ENCODE data around the gene LRRIQ4.

LRRIQ4 gene

DNA sequence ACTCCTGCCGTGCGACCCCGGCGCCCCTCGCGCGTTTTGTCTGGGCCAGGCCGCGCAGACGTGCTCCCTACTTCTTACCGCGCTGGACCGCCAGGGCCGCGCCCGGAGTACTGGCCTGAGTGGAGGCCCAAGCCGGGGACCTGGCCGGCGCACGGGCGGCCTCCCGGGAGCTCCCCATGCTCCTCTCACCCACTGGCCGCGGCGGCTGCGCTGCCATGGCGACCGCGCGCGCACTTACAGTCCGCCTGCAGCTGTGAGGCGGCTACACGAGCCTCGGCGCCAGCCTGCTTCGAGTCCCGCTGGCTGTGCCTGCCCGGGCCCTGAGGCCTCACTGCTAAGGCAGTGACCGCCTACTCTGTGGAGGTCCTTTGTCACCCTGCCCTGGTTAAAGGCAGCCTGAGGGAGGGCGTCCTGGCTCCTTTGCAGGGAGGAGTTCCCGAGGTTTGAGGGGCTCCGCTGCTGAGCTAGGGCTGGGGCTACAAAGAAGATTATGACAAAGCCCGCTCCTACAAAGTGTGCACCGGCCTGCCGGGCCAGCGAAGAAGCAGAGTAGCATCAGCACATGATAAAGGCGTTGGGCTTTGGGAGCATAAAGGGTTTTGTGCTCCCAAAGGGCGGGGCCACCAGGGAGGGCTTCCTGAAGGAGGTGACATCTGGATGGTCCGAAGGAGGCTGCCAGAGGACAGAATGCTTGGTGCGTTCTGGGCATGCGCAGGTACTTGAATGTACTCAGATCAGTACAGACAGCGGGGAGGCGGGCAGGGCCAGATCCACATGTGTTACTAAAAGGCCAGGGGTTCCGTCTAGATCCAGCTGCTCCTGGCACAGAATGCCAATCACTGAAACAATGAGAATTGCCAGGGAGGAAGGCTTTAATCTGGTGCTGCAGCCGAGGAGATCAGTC lies at the start of gene LRRIQ4, which contains the start of gene LRRC34:
LRRIQ4 (plus strand) TSS at position 539 of the 904 bp plus-strand sequence. CDS start 9,052 bp downstream, outside the sequence.
LRRC34 (minus strand) TSS at position 573 of the 904 bp plus-strand sequence; CDS start at position 217, 356 bp downstream.
- peak within 1 kb of the TSS; percentile 65 for H3K4me3 ChIP-seq (ENCODE audit: low read depth, low read length)

GRCh38 chr3:169764312-169764881 lies 48.3 kb upstream of the LRRIQ4 start:
- H3K4me3 ChIP-seq (ENCODE audit: low read depth, low read length), result peak overlapping the region; percentile 66

- peak within 1 kb of the TSS; percentile 66 for H3K4me3 ChIP-seq (ENCODE audit: low read depth, low read length)
These were observed 47.6 kb upstream of the LRRIQ4 start, which contains the start of gene TERC for GRCh38 chr3:169764882-169765612. TERC (minus strand) TSS chr3:169765060.

- H3K4me3 ChIP-seq (ENCODE audit: low read depth, low read length), result peak within 1 kb of the TSS; percentile 51
These were observed 43.1 kb upstream of the LRRIQ4 start, which contains the start of gene ACTRT3 for GRCh38 chr3:169769287-169770181. ACTRT3 (minus strand) TSS chr3:169769561; CDS start chr3:169769520, 41 bp downstream.

DNA sequence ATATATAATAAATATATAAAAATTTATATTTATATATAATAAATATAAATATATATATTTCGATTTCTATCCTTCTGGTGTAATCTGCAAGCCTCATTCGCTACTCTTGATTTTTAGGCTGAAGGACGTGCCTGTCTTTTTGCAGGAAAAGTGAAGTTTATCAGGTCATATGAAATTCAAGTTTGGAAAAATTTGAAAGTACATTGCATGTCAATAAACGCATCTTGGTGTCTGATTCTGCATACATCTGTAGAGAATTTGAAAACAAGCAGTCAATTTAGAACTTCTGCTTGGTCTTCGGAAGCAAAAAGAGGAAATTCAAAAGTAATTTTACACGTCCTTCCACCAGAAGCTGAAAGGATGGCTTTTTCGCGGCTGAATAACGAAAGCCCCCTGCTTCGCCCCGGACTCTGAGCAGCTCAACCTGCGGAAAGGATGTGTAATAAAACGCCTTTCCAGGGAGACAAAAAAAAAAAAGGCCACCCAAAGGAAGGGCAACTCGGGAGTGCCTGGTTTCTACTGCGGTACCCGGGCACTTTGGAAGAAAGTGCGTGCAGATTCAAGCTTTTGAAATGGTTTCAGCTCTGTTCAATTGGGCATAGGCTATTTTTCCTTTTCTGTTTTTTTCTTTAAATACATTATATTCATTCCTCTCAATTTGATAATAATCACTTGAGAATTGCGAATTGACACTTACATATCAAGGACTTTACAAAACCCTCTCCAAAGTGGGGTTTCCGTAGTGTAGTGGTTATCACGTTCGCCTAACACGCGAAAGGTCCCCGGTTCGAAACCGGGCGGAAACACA lies 41.0 kb upstream of the LRRIQ4 start:
- H3K4me3 ChIP-seq (ENCODE audit: low read depth, low read length), result peak overlapping the region; percentile 95

GRCh38 chr3:169772305-169772896 lies 40.3 kb upstream of the LRRIQ4 start:
- H3K4me3 ChIP-seq (ENCODE audit: low read depth, low read length), result peak overlapping the region; percentile 95

DNA sequence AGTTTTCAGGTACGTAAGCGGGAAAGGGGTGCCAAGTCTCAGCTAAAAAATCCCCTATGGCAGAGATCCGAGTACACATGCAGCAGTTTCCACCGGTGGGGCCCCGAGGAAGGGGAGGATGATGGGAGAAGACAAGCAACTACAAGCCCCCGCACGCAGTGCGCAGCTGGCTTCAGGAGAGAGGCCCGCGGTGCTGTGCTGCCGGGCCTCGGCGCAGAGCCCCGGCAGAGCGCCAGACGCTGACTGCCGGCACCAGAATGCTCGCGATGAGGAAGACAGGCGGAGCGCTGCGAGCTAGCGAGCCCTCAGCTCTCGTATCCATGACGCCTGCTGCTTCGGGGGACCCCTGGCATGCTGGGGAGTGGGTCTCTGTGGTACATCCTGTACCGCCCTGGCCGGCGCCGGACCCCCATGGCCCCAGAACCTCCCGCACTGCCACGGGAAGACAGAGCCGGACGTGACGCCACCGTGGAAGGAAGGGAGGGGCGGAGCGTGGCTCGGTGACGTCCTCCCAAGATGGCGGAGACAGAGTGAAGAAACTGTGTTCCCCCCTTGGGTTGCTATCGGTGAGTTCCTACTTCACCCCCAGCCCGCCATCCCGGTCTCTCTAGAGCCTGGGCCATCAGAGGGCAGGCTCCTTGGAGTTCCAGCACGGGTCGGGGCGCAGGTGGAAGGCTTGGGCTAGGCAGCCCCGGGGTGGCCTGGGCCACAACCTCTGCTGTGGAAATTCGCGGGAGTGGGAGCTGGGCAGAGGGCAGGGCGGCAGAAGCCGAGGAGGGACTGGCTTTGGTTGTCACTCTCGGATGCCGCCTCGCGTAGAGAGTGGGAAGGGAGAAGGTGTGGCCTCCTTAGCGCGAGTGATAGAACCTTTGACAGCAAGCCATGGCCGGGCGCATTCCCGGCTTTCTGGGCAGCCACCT lies 39.5 kb upstream of the LRRIQ4 start, which contains the start of gene MYNN:
MYNN (plus strand) TSS at position 500 of the 920 bp plus-strand sequence. CDS start 900 bp downstream, outside the sequence.
- H3K4me3 ChIP-seq (ENCODE audit: low read depth, low read length), result peak within 1 kb of the TSS; percentile 95

- H3K4me3 ChIP-seq (ENCODE audit: low read depth, low read length), result peak overlapping the region; percentile 95
These were observed 38.5 kb upstream of the LRRIQ4 start for GRCh38 chr3:169774186-169774585.

DNA sequence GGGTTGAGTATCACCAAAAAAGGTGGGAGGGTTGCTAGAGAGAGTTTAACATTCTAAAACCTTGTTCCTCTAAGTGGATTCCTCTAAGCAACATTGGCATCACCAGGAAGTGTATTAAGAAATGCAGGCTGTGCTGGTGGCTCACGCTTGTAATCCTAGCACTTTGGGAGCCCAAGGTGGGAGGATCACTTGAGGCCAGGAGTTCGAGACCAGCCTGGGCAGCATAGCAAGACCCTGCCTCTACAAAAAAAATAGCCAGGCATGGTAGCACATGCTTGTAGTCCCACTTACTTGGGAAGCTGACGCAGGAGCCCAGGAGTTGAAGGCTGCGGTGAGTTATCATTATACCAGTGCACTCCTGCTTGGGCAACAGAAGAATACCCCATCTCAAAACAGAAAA lies 34.8 kb upstream of the LRRIQ4 start:
- H3K4me3 ChIP-seq (ENCODE audit: low read depth, low read length), result no peak overlapping the region

DNA sequence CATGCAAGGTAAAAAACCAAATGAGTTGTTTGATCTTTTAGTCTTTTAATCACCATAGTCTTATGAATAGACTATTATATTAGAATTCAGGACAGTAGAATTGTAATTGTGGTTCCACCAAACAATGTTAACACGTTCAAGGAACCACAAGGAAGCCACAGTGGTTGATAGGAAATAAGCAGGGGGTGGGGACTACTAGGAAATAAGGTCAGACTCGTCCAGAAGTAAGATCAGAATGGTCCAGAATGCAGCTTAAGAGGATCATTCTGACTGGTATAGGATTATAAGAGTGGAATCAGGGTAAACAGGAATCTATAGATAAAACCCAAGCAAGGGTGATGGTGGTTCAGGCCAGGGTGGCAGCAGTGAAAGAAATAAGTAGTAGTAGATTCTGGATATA lies 31.9 kb upstream of the LRRIQ4 start:
- H3K4me3 ChIP-seq (ENCODE audit: low read depth, low read length), result no peak overlapping the region

GRCh38 chr3:169781209-169781855 lies 31.3 kb upstream of the LRRIQ4 start:
- H3K4me3 ChIP-seq (ENCODE audit: low read depth, low read length), result no peak overlapping the region

- no peak overlapping the region for H3K4me3 ChIP-seq (ENCODE audit: low read depth, low read length)
These were observed 25.6 kb upstream of the LRRIQ4 start for GRCh38 chr3:169787120-169787519.

- no peak overlapping the region for H3K4me3 ChIP-seq (ENCODE audit: low read depth, low read length)
These were observed 24.9 kb upstream of the LRRIQ4 start for GRCh38 chr3:169787791-169788190.

GRCh38 chr3:169790219-169790618 lies 22.5 kb upstream of the LRRIQ4 start:
- no peak overlapping the region for H3K4me3 ChIP-seq (ENCODE audit: low read depth, low read length)

GRCh38 chr3:169790687-169791429 lies 21.8 kb upstream of the LRRIQ4 start:
- H3K4me3 ChIP-seq (ENCODE audit: low read depth, low read length), result no peak overlapping the region

- no peak overlapping the region for H3K4me3 ChIP-seq (ENCODE audit: low read depth, low read length)
These were observed 20.3 kb upstream of the LRRIQ4 start for GRCh38 chr3:169792359-169792758.

DNA sequence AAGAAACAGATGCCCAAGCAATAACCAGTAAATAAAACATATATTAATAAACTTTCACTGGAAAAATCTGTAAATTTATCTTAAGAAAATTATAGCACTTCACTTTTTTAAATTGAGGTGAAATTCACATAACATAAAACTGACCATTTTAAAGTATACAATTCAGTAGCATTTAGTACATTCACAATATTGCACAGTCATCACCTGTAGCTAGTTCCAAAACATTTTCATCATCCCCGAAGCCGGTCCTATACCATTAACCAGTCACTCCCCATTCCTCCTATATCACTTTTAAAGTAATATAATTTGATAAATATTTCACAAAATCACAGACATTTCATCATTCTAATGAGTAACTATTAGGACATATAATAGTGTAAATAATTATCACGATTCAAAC lies 8.0 kb upstream of the LRRIQ4 start:
- H3K4me3 ChIP-seq (ENCODE audit: low read depth, low read length), result no peak overlapping the region
